Right atrium auricular region (tissue), 2 donors: ENCODE results near the gene IFT74. TPM values are rescaled to one million over a fixed set of nuclear protein-coding genes. Genes with fewer than 3 reads are reported as not detected.

ENCODE experiments used
- DNase-seq: peaks from one replicate; pipeline ENCODE4 v3.0.0-alpha.2; 2019; ENCODE audit warnings: low spot score
- H3K27ac ChIP-seq, 2 donors: fragments of 200-600 bp; sonication (generic); 1 replicate in 1 of 2; 2 replicates in 1 of 2; pipeline ENCODE4 v1.5.1; 2016 to 2019
- H3K27me3 ChIP-seq, 2 donors: fragments of 200-600 bp; sonication (generic); one replicate each; pipeline versions ENCODE4 v1.5.1 to v1.6.0; 2017 to 2019
- H3K36me3 ChIP-seq: fragments of 200-600 bp; sonication (generic); one replicate; pipeline ENCODE4 v1.5.1; 2016
- H3K4me1 ChIP-seq, 2 donors: fragments of 200-600 bp; sonication (generic); one replicate each; pipeline versions ENCODE4 v1.5.1 to v1.6.0; 2017 to 2019
- H3K4me3 ChIP-seq, 2 donors: fragments of 200-600 bp; sonication (generic); 1 replicate in 1 of 2; 2 replicates in 1 of 2; pipeline ENCODE4 v1.5.1; 2017 to 2019; ENCODE audit warnings: mild to moderate bottlenecking in 1 of 2, moderate library complexity in 1 of 2
- H3K9me3 ChIP-seq, 2 donors: fragments of 200-600 bp; sonication (generic); one replicate each; pipeline ENCODE4 v1.5.1; 2019
- CTCF ChIP-seq, 2 donors: fragments of 200-600 bp; sonication (generic); IDR thresholded peaks; one replicate each; pipeline ENCODE4 v1.5.1; 2019; ENCODE audit warnings: antibody characterized with exemption in 2 of 2
- total RNA-seq, 2 donors: library from RNA; depleted of rRNA; stranded (reverse); fragments of >200 nt; gene quantifications; one replicate each; pipeline ENCODE4 v1.1.0, GENCODE V29; 2016

The IFT74 gene
- total RNA-seq, 2 donors from 2014 or later: 9.0 to 10.6 TPM

- peak; percentile 30 to 77 for TF ChIP-seq CTCF (IDR thresholded peaks at IDR 0.05)
- Histone ChIP-seq H3K4me3 (no peak overlapping the region), H3K9me3 (no peaks in the 10 kb centered on the region), H3K27ac (no peak overlapping the region), H3K4me1 (peaks cover 0 to 12% of the 10 kb centered on the region in 2 donors), H3K36me3 (no peaks in the 10 kb centered on the region), H3K27me3 (no peaks in the 10 kb centered on the region)
- no peak for DNase-seq
Measured at GRCh38 chr9:26975728-26976707, 19.8 kb downstream of the IFT74 start.

DNA sequence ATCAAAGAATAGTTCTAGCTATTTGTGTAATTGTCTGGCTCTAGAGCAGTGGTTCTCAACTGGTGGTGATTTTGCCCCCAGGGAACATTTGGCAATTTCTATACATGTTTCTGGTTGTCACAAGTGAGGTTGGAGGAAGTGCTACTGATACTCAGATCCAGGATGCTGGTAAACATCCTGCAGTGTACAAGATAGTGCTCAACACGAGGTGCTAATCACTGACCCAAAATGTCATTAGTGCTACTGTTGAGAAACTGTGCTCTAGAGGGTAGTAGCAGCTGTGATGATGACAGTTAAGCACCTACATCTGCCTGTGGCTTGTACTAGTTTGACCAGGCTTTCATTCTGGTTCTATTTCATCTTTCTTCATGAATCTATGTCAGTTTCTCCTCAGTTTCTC, 27.1 kb downstream of the IFT74 start:
- Histone ChIP-seq H3K27me3 (no peaks in the 10 kb centered on the region), H3K27ac (no peak overlapping the region), H3K36me3 (peaks cover 12% of the 10 kb centered on the region), H3K9me3 (no peaks in the 10 kb centered on the region), H3K4me3 (no peak overlapping the region), H3K4me1 (no peaks in the 10 kb centered on the region)
- TF ChIP-seq CTCF (IDR thresholded peaks at IDR 0.05): no peak
- no peak for DNase-seq

- H3K9me3 ChIP-seq: no peaks in the 10 kb centered on the region
- no peak for DNase-seq
- H3K4me1 ChIP-seq: no peaks in the 10 kb centered on the region
- H3K36me3 ChIP-seq: no peaks in the 10 kb centered on the region
- no peak overlapping the region for H3K27ac ChIP-seq
- H3K27me3 ChIP-seq: no peaks in the 10 kb centered on the region
- TF ChIP-seq CTCF (IDR thresholded peaks at IDR 0.05): no peak
- H3K4me3 ChIP-seq: no peak overlapping the region
Measured at GRCh38 chr9:26995810-26996209, 39.6 kb downstream of the IFT74 start.

DNA sequence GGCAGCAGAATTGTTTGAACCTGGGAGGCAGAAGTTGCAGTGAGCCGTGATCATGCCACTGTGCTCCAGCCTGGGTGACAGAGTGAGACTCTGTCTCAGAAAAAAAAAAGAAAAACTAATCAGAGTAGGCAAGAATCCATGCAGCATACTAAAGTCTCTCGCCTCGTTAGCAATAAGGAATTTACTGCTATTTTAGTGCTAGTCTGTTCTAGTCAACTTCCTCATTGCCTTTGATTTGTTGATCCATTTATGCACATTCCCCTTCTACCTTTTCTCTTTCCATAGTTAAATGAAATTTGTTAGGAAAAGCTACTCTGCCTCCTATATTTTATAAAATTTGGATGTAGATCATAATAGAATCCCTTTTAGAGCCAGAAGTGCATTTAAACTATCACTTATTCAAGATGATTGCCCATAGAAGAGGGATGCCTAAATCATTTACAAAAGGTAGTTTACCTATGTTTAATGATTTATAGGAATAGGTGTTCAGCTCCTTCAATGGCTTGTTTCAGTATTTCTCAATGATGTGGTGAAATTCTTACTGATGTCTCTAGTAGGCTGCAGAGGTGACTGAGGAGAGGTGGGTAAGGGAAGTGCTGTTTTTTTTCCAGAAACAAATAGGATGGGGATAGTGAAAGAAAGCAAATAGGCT, 47.3 kb downstream of the IFT74 start:
- no peak overlapping the region for H3K4me3 ChIP-seq
- no peaks in the 10 kb centered on the region for H3K36me3 ChIP-seq
- H3K9me3 ChIP-seq: no peaks in the 10 kb centered on the region
- no peak for DNase-seq
- TF ChIP-seq CTCF (IDR thresholded peaks at IDR 0.05): no peak
- H3K27me3 ChIP-seq: no peaks in the 10 kb centered on the region
- no peak overlapping the region for H3K27ac ChIP-seq
- no peaks in the 10 kb centered on the region for H3K4me1 ChIP-seq

GRCh38 chr9:27005491-27005890, 49.3 kb downstream of the IFT74 start, which contains the start of gene LRRC19:
Gene LRRC19 (minus strand): TSS chr9:27005672. CDS start chr9:26999694, 5,978 bp downstream.
- no peak for DNase-seq
- Histone ChIP-seq H3K9me3 (no peaks in the 10 kb centered on the region), H3K27ac (no peak within 1 kb of the TSS), H3K36me3 (no peaks in the 10 kb centered on the region), H3K4me1 (no peaks in the 10 kb centered on the region), H3K27me3 (no peaks in the 10 kb centered on the region), H3K4me3 (no peak within 1 kb of the TSS)
- TF ChIP-seq CTCF (IDR thresholded peaks at IDR 0.05): no peak
